GM18502 (cell line): ENCODE measurements around the gene CDK6.

Experiments
- ATAC-seq: cut with Tn5 transposase; IDR thresholded peaks from one replicate; pipeline ENCODE4 v1.9.1; 2021; ENCODE audit warnings: mild to moderate bottlenecking; ENCODE audit not compliant: unreplicated experiment, poor library complexity

Gene CDK6

GRCh38 chr7:92657391-92657790 lies 179.0 kb downstream of the CDK6 start:
- ATAC-seq: no peak

- ATAC-seq: no peak
These were observed 180.3 kb downstream of the CDK6 start for GRCh38 chr7:92656121-92656520.

DNA sequence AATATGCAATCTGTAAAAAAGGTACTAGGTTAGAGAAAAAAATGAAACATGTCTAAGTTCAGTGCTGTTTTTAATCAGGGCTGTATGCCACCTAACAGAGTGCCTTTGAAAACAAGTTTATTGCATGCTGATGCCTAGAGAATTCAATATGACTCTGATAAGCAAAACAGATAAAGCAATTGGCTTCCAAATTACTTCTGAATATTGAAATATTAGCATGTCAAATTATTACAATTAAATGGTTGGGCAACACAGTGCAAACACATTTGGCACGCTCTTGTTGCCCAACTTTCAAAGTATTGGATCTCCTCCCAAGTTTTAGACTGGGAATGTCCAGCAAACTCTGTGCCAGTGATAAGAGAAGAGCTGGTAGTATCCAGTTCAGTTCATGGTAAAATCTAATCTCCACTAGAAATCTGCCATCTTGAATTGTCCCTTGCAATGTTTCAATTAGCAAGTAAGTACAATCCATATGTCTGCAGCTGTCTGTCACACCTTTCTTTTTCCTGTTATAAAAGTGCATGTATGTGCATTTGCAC lies 181.0 kb downstream of the CDK6 start:
- ATAC-seq: no peak

DNA sequence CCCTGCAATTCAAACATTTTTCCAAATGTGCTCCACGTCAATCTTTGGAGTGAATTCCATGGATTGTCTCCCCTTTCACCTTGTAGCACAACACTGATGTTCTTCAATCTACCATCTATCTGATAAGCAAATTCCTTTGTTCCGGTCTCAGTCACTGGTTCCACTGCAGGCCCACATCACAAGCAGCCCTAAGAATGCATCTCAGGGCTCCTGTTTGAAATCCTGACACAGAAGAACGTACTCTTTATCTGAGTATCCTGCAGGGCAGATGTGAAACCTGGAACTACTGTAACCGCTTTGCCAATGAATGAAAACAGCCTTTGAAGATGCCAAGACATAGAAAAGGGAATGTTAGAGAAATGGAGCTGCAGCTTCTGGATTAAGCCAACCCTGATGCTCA lies 183.2 kb downstream of the CDK6 start:
- no peak for ATAC-seq

- no peak for ATAC-seq
These were observed 183.8 kb downstream of the CDK6 start for GRCh38 chr7:92652536-92652935.

DNA sequence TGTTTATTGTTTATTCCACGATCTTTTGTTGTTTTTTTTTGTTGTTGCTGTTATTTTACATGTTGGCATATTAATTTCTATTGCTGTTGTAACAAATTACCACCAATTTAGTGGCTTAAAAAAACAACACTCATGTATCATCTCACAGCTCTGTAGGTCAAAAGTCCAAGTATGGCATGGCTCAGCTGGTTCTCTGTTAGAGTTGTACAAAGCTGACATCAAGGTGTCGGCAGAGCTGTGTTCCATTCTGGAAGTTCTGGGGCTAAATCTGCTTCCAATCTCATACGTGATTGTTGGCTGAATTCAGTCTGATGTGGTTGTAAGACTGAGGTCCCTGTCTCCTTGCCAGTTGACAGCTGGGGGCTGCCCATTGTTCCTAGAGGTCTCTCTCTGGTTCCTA lies 186.0 kb downstream of the CDK6 start:
- ATAC-seq: no peak

GRCh38 chr7:92648067-92648466 lies 188.3 kb downstream of the CDK6 start:
- peak; percentile 70 for ATAC-seq

GRCh38 chr7:92647652-92648051 lies 188.7 kb downstream of the CDK6 start:
- ATAC-seq: peak; percentile 5

GRCh38 chr7:92647011-92647625 lies 189.3 kb downstream of the CDK6 start:
- peak; percentile 30 for ATAC-seq

DNA sequence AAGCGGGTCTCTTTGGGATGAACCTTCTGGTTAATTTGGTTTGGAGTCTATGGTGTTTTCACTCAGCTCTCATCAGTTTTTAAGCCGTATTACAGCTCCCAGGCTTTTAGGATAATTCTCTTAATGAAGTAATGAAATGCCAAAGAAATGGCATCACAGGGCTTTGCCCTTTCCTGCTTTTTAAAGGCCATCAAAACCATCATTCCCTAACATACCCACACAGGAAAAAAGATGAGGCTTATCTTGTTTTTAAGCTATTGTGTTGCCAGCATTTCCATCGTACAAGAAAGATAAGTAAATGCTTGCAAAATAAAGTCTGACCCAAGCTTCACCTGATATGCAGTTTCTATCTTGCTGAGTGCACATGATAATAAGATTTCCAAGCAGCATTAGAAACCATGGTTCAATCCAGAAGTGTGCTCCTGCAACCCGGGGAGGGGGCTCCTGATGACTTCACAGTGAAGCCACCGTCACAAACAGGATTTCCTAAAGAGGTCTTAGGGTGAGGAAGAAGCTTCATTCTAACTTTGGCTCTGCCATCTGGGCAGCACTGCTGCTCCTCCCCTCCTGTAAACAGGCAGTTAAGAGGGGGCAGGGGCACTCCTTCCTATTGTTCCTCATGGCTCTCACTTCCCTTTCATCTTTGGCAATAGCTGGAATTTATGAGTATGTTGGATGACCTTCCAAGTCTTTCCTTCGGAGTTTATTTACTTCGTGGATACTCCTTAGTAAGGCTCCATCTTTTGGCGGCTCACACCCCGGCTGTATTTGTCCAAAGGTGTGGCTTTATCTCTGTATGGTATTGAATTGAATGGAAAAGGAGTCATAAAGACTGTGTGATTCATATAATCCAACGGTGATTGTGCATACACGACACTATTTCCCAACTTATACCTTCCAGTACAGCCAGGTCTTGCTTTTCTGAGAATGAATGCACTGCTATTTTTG lies 191.0 kb downstream of the CDK6 start:
- ATAC-seq: no peak

- no peak for ATAC-seq
These were observed 191.8 kb downstream of the CDK6 start for GRCh38 chr7:92644406-92645113.

DNA sequence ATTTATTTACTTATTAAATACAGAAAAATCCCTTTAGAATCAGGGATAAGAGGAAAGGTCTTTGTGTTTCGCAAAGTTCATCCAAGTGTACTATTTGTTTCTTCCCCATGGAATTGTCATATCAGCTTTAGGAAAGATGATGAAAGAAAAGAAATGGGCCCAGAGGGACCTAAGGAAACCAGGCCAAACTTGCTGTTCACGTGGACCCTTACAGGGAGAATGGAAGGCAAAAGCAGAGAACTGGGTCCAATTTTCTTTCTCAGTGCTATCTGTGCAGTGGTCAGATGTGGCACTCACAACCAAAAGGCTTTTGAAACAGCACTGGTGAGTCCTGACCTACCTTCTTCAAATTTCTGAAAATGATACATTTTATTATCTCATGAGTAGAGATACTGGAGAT lies 192.6 kb downstream of the CDK6 start:
- no peak for ATAC-seq

DNA sequence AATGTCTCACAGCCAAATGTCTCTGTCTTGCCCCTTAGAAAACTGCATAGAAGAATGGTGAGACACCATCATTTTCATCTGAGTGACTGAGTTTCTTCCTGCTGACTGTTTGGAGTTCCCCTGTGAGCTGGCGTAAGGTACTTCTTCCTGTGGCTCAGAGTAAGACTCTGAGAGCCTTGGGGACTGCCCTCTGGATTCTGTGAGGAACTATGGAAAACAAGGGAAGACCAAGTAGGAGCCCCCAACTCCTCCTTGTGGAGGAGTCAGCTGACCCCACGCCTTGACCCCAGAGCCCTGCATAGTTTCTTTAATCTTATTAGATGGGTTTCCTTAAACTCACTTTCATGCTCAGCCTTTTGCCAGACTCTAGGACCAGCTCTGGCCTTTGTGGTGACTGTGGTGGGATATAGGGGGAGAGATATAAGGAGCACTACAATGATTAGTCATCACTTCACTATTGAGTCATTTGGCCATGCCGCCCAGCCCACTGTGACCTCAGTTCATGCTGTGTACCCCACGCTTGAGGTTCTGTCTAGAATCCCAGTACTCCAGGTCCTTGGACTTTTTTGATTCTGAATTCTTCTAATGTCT lies 194.4 kb downstream of the CDK6 start:
- peak; percentile 88 for ATAC-seq

GRCh38 chr7:92639966-92640365 lies 196.4 kb downstream of the CDK6 start:
- ATAC-seq: no peak

DNA sequence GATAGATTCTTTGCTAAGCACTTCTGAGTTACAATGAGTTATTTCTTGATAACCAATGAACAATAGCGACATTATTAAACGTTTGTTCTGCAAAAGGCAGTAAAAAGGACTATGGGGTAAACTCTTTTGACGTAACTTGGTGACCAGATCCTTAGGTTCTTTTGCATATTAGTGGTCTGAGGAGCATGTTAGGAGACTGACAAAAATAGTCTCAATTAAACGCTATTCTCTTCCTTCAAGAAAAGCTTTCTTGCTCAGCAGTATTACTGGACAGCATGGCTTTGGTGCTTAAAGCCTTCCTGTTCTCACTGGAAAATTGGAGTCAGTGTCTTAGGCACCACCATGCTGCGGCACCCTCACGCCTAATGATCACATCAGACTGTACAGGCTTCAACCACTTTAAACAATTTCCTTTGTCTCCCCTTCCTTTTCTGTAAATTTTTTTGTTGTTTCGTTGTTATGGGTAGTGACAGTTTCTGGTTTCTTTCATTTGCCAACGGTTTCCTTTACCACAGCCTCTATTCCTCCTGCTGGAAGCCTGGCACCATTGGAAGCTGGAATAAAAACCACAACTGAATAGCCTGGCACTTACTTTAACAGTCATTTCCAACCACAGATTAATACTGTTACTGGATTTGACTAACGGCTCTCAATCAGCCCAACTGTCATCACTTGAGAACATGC lies 197.0 kb downstream of the CDK6 start:
- ATAC-seq: no peak

DNA sequence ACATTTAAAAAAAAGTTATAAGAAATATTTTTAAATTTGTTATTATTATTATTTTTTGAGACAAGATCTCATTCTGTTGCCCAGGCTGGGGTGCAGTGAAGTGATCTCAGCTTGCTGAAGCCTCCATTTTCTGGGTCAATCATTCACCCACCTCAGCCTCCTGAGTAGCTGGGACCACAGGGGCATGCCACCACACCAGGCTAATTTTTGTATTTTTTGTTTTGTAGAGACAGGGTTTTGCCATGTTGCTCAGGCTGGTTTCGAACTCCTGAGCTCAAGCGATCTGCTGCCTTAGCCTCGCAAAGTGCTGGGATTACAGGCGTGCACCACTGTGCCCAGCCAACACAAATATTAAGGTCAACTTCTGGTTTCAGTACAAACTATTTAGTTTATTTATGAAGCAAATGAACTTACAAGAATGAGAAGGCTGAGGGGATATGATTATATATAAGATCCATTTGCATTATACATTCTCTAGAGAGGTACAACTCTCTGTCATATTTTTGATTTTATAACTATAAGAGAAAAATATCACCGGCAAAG lies 200.3 kb downstream of the CDK6 start:
- ATAC-seq: no peak

DNA sequence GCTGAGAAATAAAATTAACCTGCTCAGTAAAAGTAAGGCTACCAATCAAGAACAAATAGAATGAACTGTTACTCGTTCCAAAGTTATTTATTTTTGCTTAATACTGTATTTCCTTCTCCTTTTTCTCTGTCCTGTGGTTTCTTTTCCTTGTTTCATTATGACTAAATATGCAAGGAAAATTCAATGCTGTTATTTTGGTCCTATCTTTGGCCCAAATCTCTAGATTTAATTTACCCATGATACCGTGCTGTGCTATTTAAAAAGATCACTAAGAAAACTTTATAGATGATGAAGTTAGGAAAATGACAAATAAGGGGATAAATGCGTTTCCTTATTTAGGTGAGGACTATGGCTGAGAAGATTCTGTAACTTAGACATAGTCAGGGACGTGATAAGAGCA lies 200.8 kb downstream of the CDK6 start:
- no peak for ATAC-seq

- ATAC-seq: peak; percentile 37
These were observed 201.4 kb downstream of the CDK6 start for GRCh38 chr7:92634924-92635519.

DNA sequence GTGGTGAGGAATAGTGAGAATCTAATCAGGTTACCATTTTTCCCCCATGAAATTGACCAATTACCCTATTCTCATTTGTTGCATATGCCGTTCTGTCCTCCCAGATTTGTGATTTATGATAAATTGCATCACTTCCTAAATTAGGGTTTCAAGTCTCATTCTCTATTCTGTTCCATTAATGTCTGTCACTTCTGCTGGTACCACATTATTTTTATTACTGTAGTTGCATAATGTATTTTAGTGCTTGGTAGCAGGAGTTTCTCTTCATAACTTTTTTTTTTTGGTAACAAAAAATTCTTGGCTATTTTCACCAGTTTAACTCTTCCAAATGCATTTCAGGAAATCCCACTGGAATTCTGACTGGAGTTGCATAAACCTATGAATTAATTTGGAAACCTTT lies 202.2 kb downstream of the CDK6 start:
- no peak for ATAC-seq
